ENCODE data around the gene TATDN3. TPM values are rescaled to one million over a fixed set of nuclear protein-coding genes. Genes with fewer than 3 reads are reported as not detected.
A peak's percentile ranks its signal among the peaks of the same experiment; 100 is the strongest.
"Not testable (repeated sequence)": the region's sequence is repeated elsewhere in the genome, so short reads cannot be mapped to it uniquely, and the experiment has no call there.

Gene TATDN3
- total and polyA plus RNA-seq, 5 donors from 2014 or later, result 20.6 to 28.7 (median 22.4) TPM

DNA sequence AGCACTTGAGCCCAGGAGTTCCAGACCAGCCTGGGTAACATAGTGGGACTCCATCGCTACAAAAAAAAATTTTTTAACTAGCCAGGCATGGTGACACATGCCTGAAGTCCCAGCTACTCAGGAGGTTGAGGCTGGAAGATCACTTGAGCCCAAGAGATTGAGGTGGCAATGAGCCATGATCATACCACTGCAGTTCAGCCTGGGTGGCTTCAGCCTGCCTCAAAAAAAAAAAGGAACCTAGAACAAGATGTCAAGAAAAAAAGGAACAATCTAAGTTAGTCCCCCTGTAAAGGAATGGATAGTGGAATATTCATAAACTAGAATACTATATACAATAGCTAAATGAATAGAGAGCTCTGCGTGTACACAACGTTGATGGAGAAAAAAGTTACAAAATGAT, 14.5 kb upstream of the TATDN3 start:
- Histone ChIP-seq H3K27ac (ENCODE audit: insufficient read depth, low read length, poor library complexity, severe bottlenecking) (no peak overlapping the region), H3K36me3 (ENCODE audit: control insufficient read depth, insufficient read depth, low read length) (peaks cover 6% of the 10 kb centered on the region), H3K9me3 (ENCODE audit: control insufficient read depth in 2 of 2, low read length in 2 of 2) (no peaks in the 10 kb centered on the region), H3K4me3 (ENCODE audit: low read depth, low read length) (no peak overlapping the region), H3K27me3 (ENCODE audit: control insufficient read depth, insufficient read depth, low read length) (no peaks in the 10 kb centered on the region), H3K4me1 (ENCODE audit: control insufficient read depth, insufficient read depth, low read length, poor library complexity, severe bottlenecking) (no peaks in the 10 kb centered on the region)
- no peak overlapping the region for H3K27ac Mint-ChIP-seq
- H3K27me3 Mint-ChIP-seq, result no peaks in the 10 kb centered on the region
- H3K36me3 Mint-ChIP-seq, result peaks cover 39% of the 10 kb centered on the region
- no peak for ATAC-seq (ENCODE audit: low read depth in 2 of 2)
- peaks cover 9 to 27% (median 23%) of the 10 kb centered on the region in 4 donors for H3K4me1 Mint-ChIP-seq
- no peak for DNase-seq
- H3K9me3 Mint-ChIP-seq, result no peaks in the 10 kb centered on the region
- H3K4me3 Mint-ChIP-seq, result no peak overlapping the region

DNA sequence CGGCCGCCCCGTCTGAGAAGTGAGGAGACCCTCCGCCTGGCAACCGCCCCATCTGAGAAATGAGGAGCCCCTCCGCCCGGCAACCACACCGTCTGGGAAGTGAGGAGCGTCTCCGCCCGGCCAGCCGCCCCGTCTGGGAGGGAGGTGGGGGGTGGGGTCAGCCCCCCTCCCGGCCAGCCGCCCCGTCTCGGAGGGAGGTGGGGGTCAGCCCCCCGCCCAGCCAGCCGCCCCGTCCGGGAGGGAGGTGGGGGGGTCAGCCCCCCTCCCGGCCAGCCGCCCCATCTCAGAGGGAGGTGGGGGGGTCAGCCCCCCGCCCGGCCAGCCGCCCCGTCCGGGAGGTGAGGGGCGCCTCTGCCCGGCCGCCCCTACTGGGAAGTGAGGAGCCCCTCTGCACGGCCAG, 12.6 kb upstream of the TATDN3 start:
- H3K4me3 Mint-ChIP-seq; H3K27ac ChIP-seq (ENCODE audit: insufficient read depth, low read length, poor library complexity, severe bottlenecking); H3K9me3 Mint-ChIP-seq; H3K4me1 ChIP-seq (ENCODE audit: control insufficient read depth, insufficient read depth, low read length, poor library complexity, severe bottlenecking); H3K27me3 Mint-ChIP-seq; H3K27me3 ChIP-seq (ENCODE audit: control insufficient read depth, insufficient read depth, low read length); H3K9me3 ChIP-seq (ENCODE audit: control insufficient read depth in 2 of 2, low read length in 2 of 2); H3K27ac Mint-ChIP-seq; DNase-seq; ATAC-seq (ENCODE audit: low read depth in 2 of 2); H3K4me3 ChIP-seq (ENCODE audit: low read depth, low read length): not testable (repeated sequence)
- H3K36me3 ChIP-seq (ENCODE audit: control insufficient read depth, insufficient read depth, low read length), result peaks cover 19% of the 10 kb centered on the region
- Mint-ChIP-seq H3K36me3 (peaks cover 43% of the 10 kb centered on the region), H3K4me1 (peaks cover 7 to 25% (median 14%) of the 10 kb centered on the region in 4 donors)

DNA sequence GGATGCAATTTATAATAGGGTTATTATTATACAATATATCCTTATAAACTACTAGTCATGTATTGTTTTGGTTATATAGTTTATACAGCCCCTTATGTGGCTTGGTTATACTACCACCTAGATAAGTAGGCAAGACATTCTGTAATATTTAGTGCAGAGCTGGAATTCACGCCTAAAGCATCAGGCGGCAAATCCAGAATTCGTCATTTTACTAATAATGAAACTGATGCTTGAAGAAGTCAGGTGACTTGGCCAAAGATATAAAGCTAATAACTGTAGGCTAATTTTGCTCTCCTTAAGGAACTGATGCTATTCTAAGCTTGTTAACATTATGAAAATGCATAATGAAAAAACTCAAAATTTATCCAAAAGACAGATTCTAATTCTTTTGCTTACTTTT, 10.9 kb upstream of the TATDN3 start:
- Mint-ChIP-seq H3K4me3 (no peak overlapping the region), H3K36me3 (peaks cover 41% of the 10 kb centered on the region), H3K27ac (peak overlapping the region in 1 of 3 donors; percentile 23), H3K9me3 (no peaks in the 10 kb centered on the region), H3K4me1 (peaks cover 9 to 22% (median 12%) of the 10 kb centered on the region in 4 donors), H3K27me3 (no peaks in the 10 kb centered on the region)
- Histone ChIP-seq H3K4me3 (ENCODE audit: low read depth, low read length) (no peak overlapping the region), H3K9me3 (ENCODE audit: control insufficient read depth in 2 of 2, low read length in 2 of 2) (no peaks in the 10 kb centered on the region), H3K27me3 (ENCODE audit: control insufficient read depth, insufficient read depth, low read length) (no peaks in the 10 kb centered on the region), H3K36me3 (ENCODE audit: control insufficient read depth, insufficient read depth, low read length) (peaks cover 33% of the 10 kb centered on the region), H3K4me1 (ENCODE audit: control insufficient read depth, insufficient read depth, low read length, poor library complexity, severe bottlenecking) (no peaks in the 10 kb centered on the region), H3K27ac (ENCODE audit: insufficient read depth, low read length, poor library complexity, severe bottlenecking) (no peak overlapping the region)
- DNase-seq (no peak), ATAC-seq (ENCODE audit: low read depth in 2 of 2) (no peak)

DNA sequence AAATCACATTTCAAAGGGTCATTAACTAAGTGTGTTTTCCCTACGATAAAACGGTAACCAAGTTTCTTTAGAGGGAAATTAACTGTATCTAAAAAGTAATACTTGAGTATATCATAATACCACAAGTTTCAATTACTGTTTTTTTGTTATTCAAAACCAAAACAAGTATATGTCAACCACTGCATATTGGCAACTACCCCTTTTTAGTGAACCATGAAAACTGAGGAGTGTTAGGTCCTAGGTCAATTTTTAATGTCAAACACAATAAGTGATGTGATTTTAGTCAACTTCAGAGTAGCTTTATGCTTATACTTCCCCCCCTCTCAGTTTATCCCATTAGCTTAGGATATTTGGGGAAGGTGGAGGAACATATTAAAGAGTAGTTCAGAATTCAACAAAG, 10.5 kb upstream of the TATDN3 start:
- Histone ChIP-seq H3K9me3 (ENCODE audit: control insufficient read depth in 2 of 2, low read length in 2 of 2) (no peaks in the 10 kb centered on the region), H3K27ac (ENCODE audit: insufficient read depth, low read length, poor library complexity, severe bottlenecking) (no peak overlapping the region), H3K27me3 (ENCODE audit: control insufficient read depth, insufficient read depth, low read length) (no peaks in the 10 kb centered on the region), H3K4me1 (ENCODE audit: control insufficient read depth, insufficient read depth, low read length, poor library complexity, severe bottlenecking) (no peaks in the 10 kb centered on the region), H3K36me3 (ENCODE audit: control insufficient read depth, insufficient read depth, low read length) (peaks cover 37% of the 10 kb centered on the region), H3K4me3 (ENCODE audit: low read depth, low read length) (no peak overlapping the region)
- no peak overlapping the region for H3K27ac Mint-ChIP-seq
- no peak for DNase-seq
- no peaks in the 10 kb centered on the region for H3K27me3 Mint-ChIP-seq
- H3K9me3 Mint-ChIP-seq, result no peaks in the 10 kb centered on the region
- no peak overlapping the region for H3K4me3 Mint-ChIP-seq
- peaks cover 44% of the 10 kb centered on the region for H3K36me3 Mint-ChIP-seq
- no peak for ATAC-seq (ENCODE audit: low read depth in 2 of 2)
- H3K4me1 Mint-ChIP-seq, result peaks cover 9 to 22% (median 12%) of the 10 kb centered on the region in 4 donors

DNA sequence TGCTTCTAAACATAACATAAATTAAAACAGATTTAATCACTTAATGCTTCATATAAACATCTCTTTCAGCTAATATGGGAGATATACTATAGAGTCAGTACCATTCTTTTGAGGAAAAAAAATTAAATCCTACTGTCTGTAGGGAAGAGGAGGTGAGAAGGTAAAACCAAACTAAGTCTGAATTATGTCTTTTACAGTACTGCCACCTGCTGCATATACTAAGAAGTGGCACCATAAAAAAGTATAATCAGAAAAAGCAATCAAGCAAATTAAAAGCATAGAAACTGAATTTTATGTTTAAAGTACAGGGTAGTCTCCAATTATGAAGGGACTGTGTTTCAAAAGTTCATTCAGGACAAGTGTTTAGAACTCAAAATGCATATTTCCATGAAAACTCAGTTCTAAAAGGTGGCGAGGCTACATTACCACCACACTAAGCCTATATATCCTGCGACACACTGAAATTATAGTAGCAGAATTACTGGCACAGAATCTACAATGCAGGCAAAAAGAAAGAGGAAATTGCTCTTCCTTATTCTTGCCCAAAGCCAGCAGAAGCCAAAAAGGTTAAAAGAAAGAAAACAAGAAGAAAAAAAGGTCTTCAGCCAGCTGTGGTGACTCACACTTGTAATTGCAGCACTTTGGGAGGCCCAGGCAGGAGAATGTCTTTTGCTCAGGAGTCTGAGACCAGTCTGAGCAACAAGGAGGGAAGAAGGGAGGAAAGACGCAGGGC, 9.1 kb upstream of the TATDN3 start:
- Mint-ChIP-seq H3K9me3 (no peaks in the 10 kb centered on the region), H3K27me3 (no peaks in the 10 kb centered on the region), H3K27ac (no peak overlapping the region), H3K4me1 (peaks cover 13 to 18% (median 13%) of the 10 kb centered on the region in 4 donors), H3K4me3 (peak overlapping the region in 1 of 4 donors; percentile 7), H3K36me3 (peaks cover 44% of the 10 kb centered on the region)
- H3K36me3 ChIP-seq (ENCODE audit: control insufficient read depth, insufficient read depth, low read length), result peaks cover 37% of the 10 kb centered on the region
- no peak overlapping the region for H3K27ac ChIP-seq (ENCODE audit: insufficient read depth, low read length, poor library complexity, severe bottlenecking)
- H3K4me3 ChIP-seq (ENCODE audit: low read depth, low read length), result no peak overlapping the region
- H3K9me3 ChIP-seq (ENCODE audit: control insufficient read depth in 2 of 2, low read length in 2 of 2), result no peaks in the 10 kb centered on the region
- peaks cover 3% of the 10 kb centered on the region for H3K4me1 ChIP-seq (ENCODE audit: control insufficient read depth, insufficient read depth, low read length, poor library complexity, severe bottlenecking)
- H3K27me3 ChIP-seq (ENCODE audit: control insufficient read depth, insufficient read depth, low read length), result no peaks in the 10 kb centered on the region
- ATAC-seq (ENCODE audit: low read depth in 2 of 2), result peak in 1 of 2 donors; percentile 47
- DNase-seq, result peak in 2 of 3 donors; percentile 37 to 39

DNA sequence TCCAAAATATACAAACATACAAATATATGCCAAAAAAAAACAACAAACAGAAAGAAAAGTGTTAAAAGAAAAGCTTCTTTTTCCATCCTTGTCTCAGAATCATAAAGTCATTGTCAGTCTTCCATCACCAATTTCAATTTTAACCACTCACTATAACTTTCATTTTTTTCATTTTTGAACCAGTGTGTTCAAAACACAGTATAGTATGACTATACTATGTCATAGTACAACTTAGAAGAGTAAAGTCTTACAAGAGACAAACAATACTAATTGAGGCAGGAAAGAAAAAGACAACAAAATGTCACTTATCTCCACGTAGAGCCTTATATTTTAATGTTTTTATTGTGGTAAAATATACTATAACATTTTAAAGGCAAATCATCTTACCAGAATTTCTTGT, 7.7 kb upstream of the TATDN3 start:
- ATAC-seq (ENCODE audit: low read depth in 2 of 2), result no peak
- DNase-seq, result no peak
- Histone ChIP-seq H3K27me3 (ENCODE audit: control insufficient read depth, insufficient read depth, low read length) (no peaks in the 10 kb centered on the region), H3K9me3 (ENCODE audit: control insufficient read depth in 2 of 2, low read length in 2 of 2) (no peaks in the 10 kb centered on the region), H3K4me1 (ENCODE audit: control insufficient read depth, insufficient read depth, low read length, poor library complexity, severe bottlenecking) (peaks cover 7% of the 10 kb centered on the region), H3K36me3 (ENCODE audit: control insufficient read depth, insufficient read depth, low read length) (peaks cover 37% of the 10 kb centered on the region), H3K4me3 (ENCODE audit: low read depth, low read length) (no peak overlapping the region), H3K27ac (ENCODE audit: insufficient read depth, low read length, poor library complexity, severe bottlenecking) (no peak overlapping the region)
- Mint-ChIP-seq H3K36me3 (peaks cover 36% of the 10 kb centered on the region), H3K27ac (no peak overlapping the region), H3K9me3 (no peaks in the 10 kb centered on the region), H3K4me1 (peaks cover 12 to 18% (median 12%) of the 10 kb centered on the region in 4 donors), H3K27me3 (no peaks in the 10 kb centered on the region), H3K4me3 (no peak overlapping the region)

DNA sequence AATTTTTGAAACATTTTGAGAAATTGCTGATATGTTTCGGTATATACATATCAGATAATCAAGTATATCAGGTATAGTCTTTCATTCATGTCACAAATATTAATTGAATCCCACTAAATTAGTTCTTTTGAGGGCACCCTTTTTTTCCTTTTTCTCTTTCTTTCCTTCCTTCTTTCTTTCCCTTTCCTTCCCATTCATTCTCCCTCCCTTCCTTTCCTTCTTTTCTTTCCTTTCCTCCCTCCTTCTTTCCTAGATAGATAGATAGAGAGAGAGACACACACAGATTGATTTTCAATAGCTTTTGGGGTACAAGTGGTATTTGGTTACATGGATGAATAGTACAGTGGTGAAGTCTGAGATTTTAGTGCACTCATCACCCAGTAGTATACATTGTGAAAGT, 5.8 kb upstream of the TATDN3 start:
- H3K36me3 ChIP-seq (ENCODE audit: control insufficient read depth, insufficient read depth, low read length), result peaks cover 37% of the 10 kb centered on the region
- Mint-ChIP-seq H3K36me3 (peaks cover 36% of the 10 kb centered on the region), H3K9me3 (no peaks in the 10 kb centered on the region), H3K4me3 (no peak overlapping the region), H3K4me1 (peaks cover 13 to 25% (median 21%) of the 10 kb centered on the region in 4 donors), H3K27me3 (no peaks in the 10 kb centered on the region), H3K27ac (no peak overlapping the region)
- ATAC-seq (ENCODE audit: low read depth in 2 of 2), result no peak
- no peak overlapping the region for H3K4me3 ChIP-seq (ENCODE audit: low read depth, low read length)
- no peaks in the 10 kb centered on the region for H3K9me3 ChIP-seq (ENCODE audit: control insufficient read depth in 2 of 2, low read length in 2 of 2)
- DNase-seq, result no peak
- H3K4me1 ChIP-seq (ENCODE audit: control insufficient read depth, insufficient read depth, low read length, poor library complexity, severe bottlenecking), result peaks cover 22% of the 10 kb centered on the region
- no peaks in the 10 kb centered on the region for H3K27me3 ChIP-seq (ENCODE audit: control insufficient read depth, insufficient read depth, low read length)
- no peak overlapping the region for H3K27ac ChIP-seq (ENCODE audit: insufficient read depth, low read length, poor library complexity, severe bottlenecking)

DNA sequence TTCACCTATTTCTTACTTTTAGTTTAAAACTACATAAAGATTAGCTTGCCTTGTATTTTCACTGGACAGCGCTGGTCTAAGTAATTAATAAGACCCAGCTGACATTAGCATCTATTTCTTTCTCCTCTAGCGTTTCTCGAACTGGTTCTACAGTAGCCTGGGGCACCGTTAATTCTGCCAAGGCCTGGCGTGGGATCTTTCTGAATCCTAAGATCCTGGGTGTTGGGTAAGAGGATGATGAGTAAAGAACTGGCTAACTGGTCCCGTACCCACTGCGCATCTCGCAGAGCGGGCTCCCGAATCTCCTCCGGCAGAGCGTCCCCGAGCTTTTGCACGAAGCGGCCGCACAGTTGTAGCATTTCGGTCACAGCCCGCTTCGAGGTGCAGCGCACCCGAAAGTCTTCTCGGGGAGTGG, 426 bp upstream of the TATDN3 start:
- ATAC-seq (ENCODE audit: low read depth in 2 of 2), result peak; percentile 48 to 52
- no peaks in the 10 kb centered on the region for H3K27me3 Mint-ChIP-seq
- peak overlapping the region; percentile 95 to 98 (median 97) for H3K4me3 Mint-ChIP-seq
- peak overlapping the region; percentile 99 for H3K4me3 ChIP-seq (ENCODE audit: low read depth, low read length)
- peaks cover 40% of the 10 kb centered on the region for H3K4me1 ChIP-seq (ENCODE audit: control insufficient read depth, insufficient read depth, low read length, poor library complexity, severe bottlenecking)
- H3K27ac ChIP-seq (ENCODE audit: insufficient read depth, low read length, poor library complexity, severe bottlenecking), result peak overlapping the region; percentile 77
- H3K4me1 Mint-ChIP-seq, result peaks cover 17 to 53% (median 40%) of the 10 kb centered on the region in 4 donors
- H3K36me3 Mint-ChIP-seq, result peaks cover 13% of the 10 kb centered on the region
- peaks cover 0 to 2% (median 0%) of the 10 kb centered on the region in 7 donors for H3K9me3 Mint-ChIP-seq
- peak overlapping the region; percentile 96 to 99 (median 98) for H3K27ac Mint-ChIP-seq
- H3K9me3 ChIP-seq (ENCODE audit: control insufficient read depth in 2 of 2, low read length in 2 of 2), result no peaks in the 10 kb centered on the region
- no peaks in the 10 kb centered on the region for H3K27me3 ChIP-seq (ENCODE audit: control insufficient read depth, insufficient read depth, low read length)
- H3K36me3 ChIP-seq (ENCODE audit: control insufficient read depth, insufficient read depth, low read length), result no peaks in the 10 kb centered on the region
- DNase-seq, result no peak
